PC-3 (cell line): ENCODE results near the gene ABHD3.

Source experiments
- EZH2 ChIP-seq: fragments of 300-600 bp; sonication (generic); IDR thresholded peaks from one replicate; pipeline ENCODE4 v1.6.1; 2017; ENCODE audit warnings: antibody characterized with exemption, mild to moderate bottlenecking, low read length; ENCODE audit not compliant: unreplicated experiment
- TF ChIP-seq, protein P1 (sequence below): fragments of 300-600 bp; sonication (generic); conservative IDR thresholded peaks from 2 replicates; pipeline ENCODE4 v1.5.1; 2017; ENCODE audit warnings: antibody characterized with exemption, low read depth, mild to moderate bottlenecking, low read length

DNA sequence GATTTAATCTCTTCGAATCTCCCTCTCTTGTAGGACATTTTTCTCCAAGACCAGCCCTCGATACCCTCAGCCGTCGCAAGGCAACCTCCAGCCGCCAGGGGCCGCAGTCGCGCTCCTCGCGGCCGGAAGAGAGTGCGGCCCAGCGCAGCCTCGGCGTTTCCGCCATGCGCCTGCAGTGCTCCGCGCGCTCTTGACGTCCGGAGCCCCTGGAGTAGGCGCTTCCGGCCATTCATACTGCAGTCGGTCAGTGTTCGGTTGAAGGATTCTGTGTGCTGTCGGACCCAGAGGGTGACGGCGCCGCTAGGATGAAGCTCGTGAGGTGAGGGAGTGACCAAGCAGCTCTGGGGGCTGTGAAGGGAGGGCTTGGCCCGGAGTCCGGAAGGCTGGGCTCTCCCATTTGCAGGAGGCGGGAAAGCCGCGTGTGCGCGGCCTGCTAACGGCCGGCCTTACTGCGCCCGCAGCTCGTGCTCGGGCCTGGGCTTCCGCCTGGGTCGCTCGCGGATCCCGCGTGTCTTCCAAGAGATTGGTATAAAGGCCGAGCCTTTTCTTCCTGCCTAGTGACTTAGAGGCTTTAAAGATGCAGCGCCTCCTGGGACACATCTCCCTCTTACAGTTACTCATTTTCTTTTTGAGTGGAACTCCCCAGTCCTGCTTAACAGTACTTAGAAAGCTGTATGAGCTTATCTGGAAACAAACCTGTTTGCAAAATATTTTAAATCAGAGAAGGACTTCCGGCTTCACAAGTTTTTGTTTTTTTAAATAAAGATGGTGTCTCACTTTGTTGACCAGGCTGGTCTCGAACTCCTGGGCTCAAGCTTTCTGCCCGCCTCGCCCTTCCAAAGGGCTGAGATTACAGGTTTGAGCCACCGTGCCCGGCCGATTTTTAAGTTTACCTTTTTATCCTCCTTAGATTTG lies 92.2 kb downstream of the ABHD3 start, which contains the start of gene SNRPD1:
- no peak for TF ChIP-seq EZH2
- TF ChIP-seq, protein P1, sequence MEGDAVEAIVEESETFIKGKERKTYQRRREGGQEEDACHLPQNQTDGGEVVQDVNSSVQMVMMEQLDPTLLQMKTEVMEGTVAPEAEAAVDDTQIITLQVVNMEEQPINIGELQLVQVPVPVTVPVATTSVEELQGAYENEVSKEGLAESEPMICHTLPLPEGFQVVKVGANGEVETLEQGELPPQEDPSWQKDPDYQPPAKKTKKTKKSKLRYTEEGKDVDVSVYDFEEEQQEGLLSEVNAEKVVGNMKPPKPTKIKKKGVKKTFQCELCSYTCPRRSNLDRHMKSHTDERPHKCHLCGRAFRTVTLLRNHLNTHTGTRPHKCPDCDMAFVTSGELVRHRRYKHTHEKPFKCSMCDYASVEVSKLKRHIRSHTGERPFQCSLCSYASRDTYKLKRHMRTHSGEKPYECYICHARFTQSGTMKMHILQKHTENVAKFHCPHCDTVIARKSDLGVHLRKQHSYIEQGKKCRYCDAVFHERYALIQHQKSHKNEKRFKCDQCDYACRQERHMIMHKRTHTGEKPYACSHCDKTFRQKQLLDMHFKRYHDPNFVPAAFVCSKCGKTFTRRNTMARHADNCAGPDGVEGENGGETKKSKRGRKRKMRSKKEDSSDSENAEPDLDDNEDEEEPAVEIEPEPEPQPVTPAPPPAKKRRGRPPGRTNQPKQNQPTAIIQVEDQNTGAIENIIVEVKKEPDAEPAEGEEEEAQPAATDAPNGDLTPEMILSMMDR = peak; percentile 88
